Endothelial cell of umbilical vein (primary cell): ENCODE results near the gene DEPDC1B. TPM values are rescaled to one million over a fixed set of nuclear protein-coding genes. Genes with fewer than 3 reads are reported as not detected.
A peak's percentile ranks its signal among the peaks of the same experiment; 100 is the strongest.

Source experiments
- BruUV-seq: library from RNA; stranded (reverse); fragments of 400-500 nt; replicated peaks from 2 replicates; lab custom pipeline; 2021; lab: Mats Ljungman, UMichigan
- CTCF ChIA-PET: fragments of 300-600, 350-600 bp; sonication (Branson Sonifier 250); formaldehyde crosslinking; loops from one replicate; lab custom pipeline; 2021; ENCODE audit warnings: antibody characterized with exemption, inconsistent platforms; lab: Charles Lee
- POLR2A ChIA-PET: fragments of 300-600, 350-600 bp; sonication (Branson Sonifier 250); formaldehyde crosslinking; loops from one replicate; lab custom pipeline; 2021; ENCODE audit warnings: antibody characterized with exemption, inconsistent platforms; lab: Charles Lee
- DNase-seq: peaks from one replicate; pipeline ENCODE4 v3.0.0-alpha.2; 2011; ENCODE audit warnings: low read depth, low spot score
- FAIRE-seq: peaks from 2 replicates; lab custom pipeline; 2011; peaks lifted over from hg19 to GRCh38; lab: Jason Lieb, UNC
- H2AFZ ChIP-seq: 2 replicates; pipeline ENCODE4 v1.6.0; 2012; ENCODE audit warnings: low read depth, low read length, control low read depth, inconsistent platforms
- H3K27ac ChIP-seq: 2 replicates; pipeline ENCODE4 v1.5.1; 2011; ENCODE audit warnings: low read depth, mild to moderate bottlenecking, control low read depth, low read length, moderate library complexity; ENCODE audit not compliant: insufficient read depth
- H3K27me3 ChIP-seq, 2 experiments: 2 replicates each; pipeline versions ENCODE4 v1.6.0 to v1.6.1; 2011; ENCODE audit warnings: low read length in 2 of 2, mixed read lengths in 1 of 2; ENCODE audit not compliant: control insufficient read depth in 2 of 2, insufficient read depth in 2 of 2
- H3K36me3 ChIP-seq, 2 experiments: 2 replicates in 1 of 2; 3 replicates in 1 of 2; pipeline ENCODE4 v1.5.1; 2011; ENCODE audit warnings: low read length in 2 of 2, mild to moderate bottlenecking in 1 of 2, moderate library complexity in 1 of 2; ENCODE audit not compliant: control insufficient read depth in 2 of 2, insufficient read depth in 2 of 2; ENCODE audit errors: extremely low read depth in 1 of 2
- H3K4me1 ChIP-seq: 3 replicates; pipeline ENCODE4 v1.5.1; 2011; ENCODE audit warnings: mild to moderate bottlenecking, low read length; ENCODE audit not compliant: control insufficient read depth, insufficient read depth; ENCODE audit errors: extremely low read depth
- H3K4me2 ChIP-seq: 2 replicates; pipeline ENCODE4 v1.6.1; 2011; ENCODE audit warnings: low read length, control low read depth, mixed read lengths; ENCODE audit not compliant: insufficient read depth
- H3K4me3 ChIP-seq, 3 experiments: fragments of 200-600 bp in 1 of 3; sonication (generic), shearing (Covaris generic) in 1 of 3; replicated peaks in 1 of 3; 2 replicates each; pipeline ENCODE4 v1.5.1; 2011 to 2016; ENCODE audit warnings: control low read depth in 3 of 3, low read length in 3 of 3, mild to moderate bottlenecking in 2 of 3, inconsistent platforms in 1 of 3, low read depth in 1 of 3, moderate library complexity in 1 of 3; ENCODE audit not compliant: insufficient read depth in 1 of 3
- H3K79me2 ChIP-seq: 2 replicates; pipeline ENCODE4 v1.6.0; 2012; ENCODE audit warnings: low read length, inconsistent platforms; ENCODE audit not compliant: control insufficient read depth, insufficient read depth
- H3K9ac ChIP-seq: replicated peaks from 2 replicates; pipeline ENCODE3; 2011; ENCODE audit warnings: low read length, control low read depth; ENCODE audit not compliant: insufficient read depth; ENCODE audit errors: extremely low read depth
- H3K9me1 ChIP-seq: replicated peaks from 3 replicates; pipeline ENCODE4 v1.6.0; 2011; ENCODE audit warnings: mild to moderate bottlenecking, low read length; ENCODE audit not compliant: control insufficient read depth, insufficient read depth; ENCODE audit errors: extremely low read depth
- H3K9me3 ChIP-seq: replicated peaks from 2 replicates; pipeline ENCODE4 v1.5.1; 2012; ENCODE audit warnings: low read length, inconsistent platforms; ENCODE audit not compliant: control insufficient read depth, insufficient read depth
- H4K20me1 ChIP-seq: replicated peaks from 2 replicates; pipeline ENCODE3; 2011; ENCODE audit warnings: mild to moderate bottlenecking, low read length; ENCODE audit not compliant: control insufficient read depth, insufficient read depth; ENCODE audit errors: extremely low read depth
- CTCF ChIP-seq, 2 donors: IDR thresholded peaks; 1 replicate in 1 of 2; 2 replicates in 1 of 2; pipeline ENCODE4 v1.5.1; 2011; ENCODE audit warnings: low read length in 2 of 2, mild to moderate bottlenecking in 2 of 2, moderate library complexity in 2 of 2, control low read depth in 1 of 2, inconsistent platforms in 1 of 2, low read depth in 1 of 2; ENCODE audit not compliant: insufficient read depth in 1 of 2; ENCODE audit errors: extremely low read depth in 1 of 2
- EZH2 ChIP-seq: IDR thresholded peaks from 2 replicates; pipeline ENCODE4 v1.6.1; 2012; ENCODE audit warnings: borderline replicate concordance, low read depth, mild to moderate bottlenecking, moderate library complexity, low read length, inconsistent platforms; ENCODE audit not compliant: severe bottlenecking
- FOS ChIP-seq: IDR thresholded peaks from 2 replicates; pipeline ENCODE4 v1.6.1; 2011; ENCODE audit warnings: mild to moderate bottlenecking, low read length, moderate library complexity, borderline replicate concordance; ENCODE audit not compliant: insufficient read depth
- GATA2 ChIP-seq: IDR thresholded peaks from 2 replicates; pipeline ENCODE4 v1.7.0; 2011; ENCODE audit warnings: low read depth, mild to moderate bottlenecking, moderate library complexity, mixed read lengths, low read length; ENCODE audit not compliant: insufficient read length, insufficient read depth
- JUN ChIP-seq: IDR thresholded peaks from 2 replicates; pipeline ENCODE4 v1.6.1; 2011; ENCODE audit warnings: borderline replicate concordance, low read depth; ENCODE audit not compliant: insufficient read length, insufficient read depth
- MAX ChIP-seq: IDR thresholded peaks from 2 replicates; pipeline ENCODE4 v1.6.1; 2011; ENCODE audit not compliant: insufficient read depth, insufficient read length
- MYC ChIP-seq: IDR thresholded peaks from one replicate; pipeline ENCODE4 v1.6.1; 2011; ENCODE audit warnings: mild to moderate bottlenecking, low read depth, low read length
- POLR2A ChIP-seq: IDR thresholded peaks from 2 replicates; pipeline ENCODE4 v1.6.1; 2012; ENCODE audit warnings: low read depth, mild to moderate bottlenecking, control low read depth, low read length
- POLR2AphosphoS5 ChIP-seq: IDR thresholded peaks from 2 replicates; pipeline ENCODE4 v1.6.1; 2012; ENCODE audit warnings: low read depth, mild to moderate bottlenecking, control low read depth, low read length, moderate library complexity; ENCODE audit not compliant: insufficient read depth
- dilution Hi-C: fragments of 300-500 bp; cut with MboI; formaldehyde crosslinking; loops from one replicate; pipeline ENCODE4 v1.15.0; 2019; ENCODE audit warnings: low sequenced_read_pairs; ENCODE audit not compliant: extremely low pct_ligation_motif_present
- intact Hi-C: fragments of 100-400 bp; cut with micrococcal nuclease; formaldehyde crosslinking; loops from one replicate; pipeline ENCODE4 v1.10.0; 2022
- polyA plus RNA-seq, 4 experiments: library from polyadenylated mRNA; depleted of rRNA in 3 of 4; stranded (reverse) in 3 of 4; unstranded in 1 of 4; fragments of >200 nt; gene quantifications; 2 replicates each; pipeline versions ENCODE4 v1.2.1 to v1.2.3, GENCODE V29; 2011 to 2012; ENCODE audit warnings: missing spikeins in 1 of 4
- total RNA-seq: library from RNA; stranded (reverse); gene quantifications from 2 replicates; pipeline ENCODE4 v1.2.3, GENCODE V29; 2021

Gene DEPDC1B
- total and polyA plus RNA-seq, 2 donors (not counting 3 experiments of a cell fraction or from before 2014, with no cell fraction given): 6.7 to 18.7 TPM

- Histone ChIP-seq H3K9me1 (no peaks in the 10 kb centered on the region), H3K9ac (no peak overlapping the region), H4K20me1 (no peaks in the 10 kb centered on the region), H3K4me3 (no peak overlapping the region), H2AFZ (no peak overlapping the region), H3K9me3 (no peaks in the 10 kb centered on the region), H3K4me2 (no peak overlapping the region), H3K4me1 (no peaks in the 10 kb centered on the region), H3K27me3 (no peaks in the 10 kb centered on the region), H3K36me3 (no peaks in the 10 kb centered on the region), H3K27ac (no peak overlapping the region), H3K79me2 (no peaks in the 10 kb centered on the region)
- no TSS peak for BruUV-seq
- intact Hi-C loops (no loop called here), dilution Hi-C loops (no loop called here)
- ChIA-PET POLR2A (no interaction called here), CTCF (interaction anchor here (1.0 kb wide), 1 partner anchor 55 kb away, joined by 3 read pairs; no protein-coding TSS in a partner anchor)
- DNase-seq (peak; percentile 2), FAIRE-seq (no peak)
- TF ChIP-seq POLR2AphosphoS5: no peak
- no peak for TF ChIP-seq JUN
- no peak for TF ChIP-seq EZH2
- TF ChIP-seq GATA2: no peak
- no peak for TF ChIP-seq FOS
- TF ChIP-seq CTCF (IDR thresholded peaks at IDR 0.05; ENCODE audit: extremely low read depth in 1 of 2, insufficient read depth in 1 of 2, low read depth in 1 of 2, low read length in 2 of 2): no peak
- no peak for TF ChIP-seq POLR2A
- no peak for TF ChIP-seq MYC
- no peak for TF ChIP-seq MAX
Measured at GRCh38 chr5:60594715-60595477, 105.1 kb downstream of the DEPDC1B start.
